Keratinocyte (primary cell): ENCODE data around the gene NTF4. TPM values are rescaled to one million over a fixed set of nuclear protein-coding genes. Genes with fewer than 3 reads are reported as not detected.

Source experiments
- DNase-seq: peaks from one replicate; pipeline ENCODE4 v3.0.0-alpha.2; 2011; ENCODE audit warnings: low read depth, missing footprints, low spot score
- FAIRE-seq: peaks from 2 replicates; lab custom pipeline; 2011; peaks lifted over from hg19 to GRCh38; lab: Jason Lieb, UNC
- H2AFZ ChIP-seq: 2 replicates; pipeline ENCODE4 v1.6.0; 2012; ENCODE audit warnings: low read length, control low read depth, inconsistent platforms; ENCODE audit not compliant: control insufficient read depth
- H3K27ac ChIP-seq: 2 replicates; pipeline ENCODE4 v1.5.1; 2011; ENCODE audit warnings: low read length; ENCODE audit not compliant: control insufficient read depth, insufficient read depth
- H3K27me3 ChIP-seq: 3 replicates; pipeline ENCODE4 v1.6.0; 2011; ENCODE audit warnings: low read length; ENCODE audit not compliant: control insufficient read depth, insufficient read depth; ENCODE audit errors: extremely low read depth
- H3K36me3 ChIP-seq, 2 experiments: 2 replicates in 1 of 2; 3 replicates in 1 of 2; pipeline ENCODE4 v1.5.1; 2011; ENCODE audit warnings: low read length in 2 of 2, mild to moderate bottlenecking in 1 of 2; ENCODE audit not compliant: control insufficient read depth in 2 of 2, insufficient read depth in 2 of 2; ENCODE audit errors: extremely low read depth in 1 of 2
- H3K4me1 ChIP-seq: 3 replicates; pipeline ENCODE4 v1.5.1; 2011; ENCODE audit warnings: low read length; ENCODE audit not compliant: control insufficient read depth, insufficient read depth; ENCODE audit errors: extremely low read depth
- H3K4me2 ChIP-seq: 3 replicates; pipeline ENCODE4 v1.6.0; 2011; ENCODE audit warnings: low read depth, low read length; ENCODE audit not compliant: control insufficient read depth, insufficient read depth; ENCODE audit errors: extremely low read depth
- H3K4me3 ChIP-seq, 3 experiments: fragments of 200-600 bp in 1 of 3; sonication (generic) in 1 of 3; 2 replicates in 2 of 3; 3 replicates in 1 of 3; pipeline ENCODE4 v1.5.1; 2011 to 2016; ENCODE audit warnings: low read length in 3 of 3, mild to moderate bottlenecking in 3 of 3, control low read depth in 2 of 3, inconsistent platforms in 1 of 3, low read depth in 1 of 3, mixed read lengths in 1 of 3, mixed run types in 1 of 3, moderate library complexity in 1 of 3; ENCODE audit not compliant: control insufficient read depth in 2 of 3, insufficient read depth in 2 of 3; ENCODE audit errors: extremely low read depth in 1 of 3
- H3K79me2 ChIP-seq: 2 replicates; pipeline ENCODE4 v1.6.0; 2012; ENCODE audit warnings: low read length; ENCODE audit not compliant: control insufficient read depth, insufficient read depth
- H3K9ac ChIP-seq: 3 replicates; pipeline ENCODE4 v1.6.0; 2011; ENCODE audit warnings: low read length; ENCODE audit not compliant: control insufficient read depth, insufficient read depth; ENCODE audit errors: extremely low read depth
- H3K9me1 ChIP-seq: 3 replicates; pipeline ENCODE4 v1.6.0; 2011; ENCODE audit warnings: low read length; ENCODE audit not compliant: control insufficient read depth, insufficient read depth; ENCODE audit errors: extremely low read depth
- H3K9me3 ChIP-seq: 2 replicates; pipeline ENCODE4 v1.5.1; 2012; ENCODE audit warnings: low read depth, low read length; ENCODE audit not compliant: control insufficient read depth
- H4K20me1 ChIP-seq: 3 replicates; pipeline ENCODE4 v1.6.0; 2011; ENCODE audit warnings: low read length; ENCODE audit not compliant: control insufficient read depth, insufficient read depth; ENCODE audit errors: extremely low read depth
- CTCF ChIP-seq, 3 experiments: IDR thresholded peaks in 1 of 3; conservative IDR thresholded peaks in 1 of 3; optimal IDR thresholded peaks in 1 of 3; 2 replicates in 2 of 3; 3 replicates in 1 of 3; pipeline versions ENCODE3 to v1.5.1; 2011; ENCODE audit warnings: low read length in 3 of 3, mild to moderate bottlenecking in 3 of 3, moderate library complexity in 2 of 3, control low read depth in 1 of 3, inconsistent platforms in 1 of 3; ENCODE audit not compliant: insufficient read depth in 2 of 3; ENCODE audit errors: extremely low read depth in 1 of 3
- EZH2 ChIP-seq: IDR thresholded peaks from one replicate; pipeline ENCODE4 v1.6.1; 2012; ENCODE audit warnings: inconsistent platforms, mild to moderate bottlenecking, low read length, moderate library complexity
- dilution Hi-C: fragments of 300-500 bp; cut with MboI; formaldehyde crosslinking; loops from one replicate; pipeline ENCODE4 v1.7.0; 2020; ENCODE audit warnings: low sequenced_read_pairs; ENCODE audit not compliant: extremely low pct_ligation_motif_present
- polyA plus RNA-seq, 5 experiments: library from polyadenylated mRNA; depleted of rRNA in 3 of 5; stranded (reverse) in 3 of 5; stranded (forward) in 1 of 5; unstranded in 1 of 5; fragments of >200 nt; gene quantifications; 1 replicate in 1 of 5; 2 replicates in 3 of 5; 3 replicates in 1 of 5; pipeline versions ENCODE4 v1.2.1 to v1.2.3, GENCODE V29; 2011 to 2012; ENCODE audit warnings: missing spikeins in 2 of 5, low read depth in 1 of 5, low replicate concordance in 1 of 5

The NTF4 gene
- polyA plus RNA-seq, 1 donor (not counting 4 experiments of a cell fraction or from before 2014, with no cell fraction given): 8.3 TPM

GRCh38 chr19:49086296-49086695 is 21.7 kb upstream of the NTF4 start:
- peaks cover 18 to 31% of the 10 kb centered on the region in 2 experiments for H3K36me3 ChIP-seq
- H4K20me1 ChIP-seq: peaks cover 23% of the 10 kb centered on the region
- H3K27me3 ChIP-seq: no peaks in the 10 kb centered on the region
- no peaks in the 10 kb centered on the region for H3K9me3 ChIP-seq
- peak overlapping the region; percentile 39 to 88 (median 75) for H3K4me3 ChIP-seq
- H3K4me1 ChIP-seq: peaks cover 16% of the 10 kb centered on the region
- H3K79me2 ChIP-seq: peaks cover 56% of the 10 kb centered on the region
- peak overlapping the region; percentile 83 for H3K27ac ChIP-seq
- FAIRE-seq (no peak), DNase-seq (no peak)
- H3K4me2 ChIP-seq: peak overlapping the region; percentile 84
- peak overlapping the region; percentile 91 for H3K9ac ChIP-seq
- TF ChIP-seq CTCF (optimal IDR thresholded peaks at IDR 0.05 in 1 of 3, IDR thresholded peaks at IDR 0.05 in 1 of 3, conservative IDR thresholded peaks at IDR 0.05 in 1 of 3; ENCODE audit: extremely low read depth in 1 of 3, insufficient read depth in 2 of 3, low read length in 3 of 3): no peak
- TF ChIP-seq EZH2: no peak
- no peak overlapping the region for H2AFZ ChIP-seq
- no peaks in the 10 kb centered on the region for H3K9me1 ChIP-seq
- dilution Hi-C loops: no loop called here

GRCh38 chr19:49085868-49086232 is 21.2 kb upstream of the NTF4 start:
- TF ChIP-seq CTCF (optimal IDR thresholded peaks at IDR 0.05 in 1 of 3, IDR thresholded peaks at IDR 0.05 in 1 of 3, conservative IDR thresholded peaks at IDR 0.05 in 1 of 3; ENCODE audit: extremely low read depth in 1 of 3, insufficient read depth in 2 of 3, low read length in 3 of 3): no peak
- TF ChIP-seq EZH2: no peak
- DNase-seq: no peak
- Histone ChIP-seq H3K9me1 (no peaks in the 10 kb centered on the region), H3K9me3 (no peaks in the 10 kb centered on the region), H4K20me1 (peaks cover 23% of the 10 kb centered on the region), H3K36me3 (peaks cover 18 to 27% of the 10 kb centered on the region in 2 experiments), H2AFZ (no peak overlapping the region), H3K27ac (peak overlapping the region; percentile 83), H3K4me3 (peak overlapping the region; percentile 39 to 88 (median 75)), H3K4me2 (peak overlapping the region; percentile 84), H3K27me3 (no peaks in the 10 kb centered on the region), H3K4me1 (peaks cover 16% of the 10 kb centered on the region), H3K79me2 (peaks cover 52% of the 10 kb centered on the region), H3K9ac (peak overlapping the region; percentile 91)
- no peak for FAIRE-seq
- dilution Hi-C loops: no loop called here
